Forelimb muscle (tissue), 1 donor: Measurements from ENCODE around the gene CCR4. TPM values are rescaled to one million over a fixed set of nuclear protein-coding genes. Genes with fewer than 3 reads are reported as not detected.
"Not testable (repeated sequence)": the region's sequence is repeated elsewhere in the genome, so short reads cannot be mapped to it uniquely, and the experiment has no call there.

Source experiments
- DNase-seq: peaks from one replicate; pipeline ENCODE4 v3.0.0-alpha.2; 2013; ENCODE audit warnings: low read depth
- polyA plus RNA-seq: library from polyadenylated mRNA; unstranded; fragments of 120-200 nt; gene quantifications from one replicate; pipeline ENCODE4 v1.2.1, GENCODE V29; 2013; ENCODE audit not compliant: insufficient read length

The CCR4 gene
- polyA plus RNA-seq, 1 donor = 0.04 TPM

DNA sequence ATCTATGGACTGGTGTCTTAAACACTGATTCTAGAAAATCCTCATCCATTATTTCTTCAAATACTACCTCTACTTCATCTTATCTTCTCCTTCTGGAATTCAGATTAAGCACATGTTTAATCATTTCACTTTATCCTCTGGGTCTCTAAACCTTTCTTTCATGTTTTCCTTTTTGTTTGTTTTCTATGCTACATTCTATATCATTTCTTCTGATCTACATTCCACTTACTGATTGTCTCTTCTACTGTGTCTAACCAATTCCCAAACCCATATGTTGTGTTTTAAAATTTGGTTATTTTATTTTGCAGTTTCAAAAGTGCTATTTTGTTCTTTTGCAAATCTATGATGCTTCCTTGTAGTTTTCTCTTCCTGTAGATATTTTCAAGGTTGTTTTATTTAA is 31.7 kb downstream of the CCR4 start:
- DNase-seq = no peak

DNA sequence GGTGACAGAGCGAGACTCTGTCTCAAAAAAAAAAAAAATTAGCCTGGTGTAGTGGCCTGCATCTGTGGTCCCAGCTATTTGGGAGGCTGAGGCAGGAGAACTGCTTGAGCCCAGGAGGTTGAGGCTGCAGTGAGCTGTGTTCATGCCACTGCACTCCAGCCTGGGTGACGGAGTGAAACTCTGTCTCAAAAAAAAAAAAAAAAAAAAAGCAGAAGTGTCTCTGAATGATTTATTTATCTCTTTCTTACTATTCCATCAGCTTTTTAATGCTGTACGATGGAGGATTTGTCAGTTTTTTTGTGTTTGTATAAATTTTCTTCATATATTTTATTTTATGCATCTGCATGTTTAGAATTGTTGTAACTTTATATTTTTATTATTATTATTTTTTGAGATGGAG is 33.5 kb downstream of the CCR4 start:
- DNase-seq = not testable (repeated sequence)

DNA sequence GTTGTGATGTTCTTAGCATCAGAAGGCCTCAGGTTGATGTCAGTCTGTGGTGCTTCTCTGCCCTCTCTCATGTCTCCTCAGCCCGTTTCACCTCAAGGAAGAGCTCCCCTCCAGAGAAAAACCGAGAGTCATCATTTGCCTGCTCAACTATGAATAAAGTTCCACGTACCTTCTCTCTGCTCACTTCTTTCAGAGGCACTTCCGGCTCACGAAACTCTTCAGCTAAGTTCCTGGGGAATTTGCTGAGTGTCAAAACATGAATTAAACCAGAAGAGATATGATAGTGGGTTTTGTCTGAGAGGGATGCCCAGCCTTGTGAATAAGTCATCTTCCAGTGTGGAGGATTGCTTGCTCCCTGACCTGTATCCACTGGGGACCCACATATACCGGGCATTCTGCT is 37.7 kb downstream of the CCR4 start:
- no peak for DNase-seq

DNA sequence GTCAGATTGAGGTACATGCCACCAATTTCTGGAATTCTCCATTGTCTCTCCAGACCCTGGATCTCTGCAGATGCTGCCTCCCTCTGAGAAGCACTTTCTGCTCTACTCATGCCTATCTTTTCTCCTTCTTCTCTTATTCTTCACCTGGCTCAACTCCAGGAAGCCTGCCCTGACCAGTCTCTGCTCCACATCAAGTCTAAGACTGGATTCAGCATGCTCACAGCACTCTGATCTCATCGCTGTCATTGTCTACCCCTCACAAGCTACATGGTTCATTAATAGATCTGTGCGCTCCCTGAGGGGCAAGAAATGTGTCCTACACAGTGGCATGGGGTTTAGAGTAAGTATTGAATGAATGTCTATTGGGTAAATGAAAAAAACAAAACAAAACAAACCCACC is 38.7 kb downstream of the CCR4 start:
- DNase-seq = no peak

GRCh38 chr3:32991781-32992180 is 40.3 kb downstream of the CCR4 start:
- no peak for DNase-seq

DNA sequence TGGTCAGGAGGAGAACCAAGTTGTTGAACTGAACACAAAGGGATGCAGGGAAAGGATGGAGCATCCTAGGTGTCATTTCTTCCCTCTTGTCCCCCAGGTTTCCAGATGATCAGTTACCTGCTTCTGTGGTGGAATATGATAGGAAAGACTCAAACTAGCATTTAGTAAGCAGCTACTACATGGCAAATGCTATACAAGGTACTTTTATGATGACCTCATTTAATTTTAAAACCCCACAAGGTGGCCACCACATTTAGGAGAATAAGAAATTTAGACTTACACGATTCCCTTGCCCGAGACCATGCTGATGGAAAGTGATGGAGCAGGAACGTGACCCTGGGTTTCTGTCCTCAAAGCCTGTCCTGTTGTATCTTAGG is 40.9 kb downstream of the CCR4 start:
- DNase-seq = no peak

GRCh38 chr3:32994045-32994444 is 42.6 kb downstream of the CCR4 start:
- DNase-seq = no peak

GRCh38 chr3:32995098-32995497 is 43.7 kb downstream of the CCR4 start:
- DNase-seq = no peak

DNA sequence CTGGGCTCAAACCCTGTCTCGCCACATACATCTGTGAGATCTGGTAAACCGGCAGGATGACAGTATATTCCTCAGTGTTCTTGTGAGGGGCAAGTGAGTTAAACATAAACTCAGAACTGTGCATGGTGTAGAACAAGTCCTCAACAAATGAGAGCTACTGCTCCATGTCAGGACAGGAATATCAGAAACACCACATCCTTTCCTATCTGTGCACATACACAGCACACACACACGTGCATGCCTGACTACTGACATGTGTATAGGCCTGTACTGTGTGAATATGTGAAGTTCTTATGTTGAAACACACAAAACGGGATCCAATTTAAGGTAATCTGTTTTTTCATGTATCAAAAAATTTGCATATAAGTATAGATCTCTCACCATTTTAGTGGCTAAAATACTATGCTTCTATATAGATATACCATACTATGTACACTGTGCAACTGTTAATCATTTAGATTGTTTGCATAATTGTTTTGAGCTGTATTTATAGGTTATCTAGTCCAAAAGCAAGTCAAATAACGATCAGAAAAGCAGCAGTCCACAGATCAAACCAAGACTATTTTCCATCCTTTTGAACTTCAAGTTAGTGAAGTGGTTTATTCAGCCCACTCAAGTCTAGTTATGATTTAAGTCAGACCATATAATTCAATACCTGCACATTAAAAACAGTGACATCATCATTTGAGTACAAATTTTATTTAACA is 44.8 kb downstream of the CCR4 start:
- no peak for DNase-seq

DNA sequence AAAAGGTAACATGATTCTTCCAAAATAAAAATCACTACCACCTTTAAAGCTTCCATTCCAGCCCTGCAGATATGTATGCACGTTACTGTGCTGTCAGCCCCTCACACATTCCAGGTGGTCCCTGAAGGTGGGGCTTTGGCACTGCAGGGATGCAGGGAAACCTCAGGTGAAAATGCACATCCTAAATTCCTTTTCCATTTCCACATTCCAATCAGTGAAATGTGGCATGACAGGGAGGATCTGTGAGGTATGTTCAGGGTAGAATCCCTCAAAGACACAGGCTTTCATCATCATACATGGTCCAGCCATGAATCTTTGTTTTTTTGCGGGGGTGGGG is 45.3 kb downstream of the CCR4 start:
- no peak for DNase-seq

GRCh38 chr3:32998631-32999451 is 47.4 kb downstream of the CCR4 start:
- DNase-seq = no peak

DNA sequence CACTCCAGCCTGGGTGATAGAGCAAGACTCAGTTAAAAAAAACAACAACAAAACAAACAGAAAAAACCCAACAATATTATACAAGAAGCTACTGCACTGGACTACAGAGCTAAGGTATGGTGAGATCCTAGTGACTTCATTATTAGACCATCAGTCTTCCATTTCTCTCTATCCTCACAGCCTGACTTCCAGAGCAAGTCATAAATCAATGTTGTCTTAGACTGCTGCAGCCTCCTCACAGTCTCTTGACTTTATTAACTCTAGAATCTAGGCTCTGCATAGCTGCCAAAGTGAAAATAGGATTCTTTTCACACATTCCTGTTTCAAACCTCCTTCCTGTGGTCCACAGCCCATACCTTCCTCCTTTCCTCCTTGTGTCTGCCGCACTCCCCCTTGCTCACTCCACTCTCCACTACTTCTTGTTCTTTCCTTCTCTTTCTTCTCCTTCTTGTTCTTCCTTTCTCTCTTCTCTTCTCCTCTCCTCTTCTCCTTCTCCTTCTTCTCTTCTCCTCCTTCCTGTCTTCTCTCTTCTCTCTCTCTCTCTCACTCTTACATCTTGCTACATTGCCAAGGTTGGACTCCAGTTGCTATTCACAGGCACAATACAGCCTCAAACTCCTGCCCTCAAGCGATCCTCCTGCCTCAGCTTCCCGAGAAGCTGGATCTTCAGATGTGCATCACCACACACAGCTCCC is 49.4 kb downstream of the CCR4 start:
- no peak for DNase-seq

GRCh38 chr3:33001889-33002288 is 50.4 kb downstream of the CCR4 start:
- peak; percentile 28 for DNase-seq

GRCh38 chr3:33003308-33003707 is 51.9 kb downstream of the CCR4 start:
- DNase-seq = no peak

DNA sequence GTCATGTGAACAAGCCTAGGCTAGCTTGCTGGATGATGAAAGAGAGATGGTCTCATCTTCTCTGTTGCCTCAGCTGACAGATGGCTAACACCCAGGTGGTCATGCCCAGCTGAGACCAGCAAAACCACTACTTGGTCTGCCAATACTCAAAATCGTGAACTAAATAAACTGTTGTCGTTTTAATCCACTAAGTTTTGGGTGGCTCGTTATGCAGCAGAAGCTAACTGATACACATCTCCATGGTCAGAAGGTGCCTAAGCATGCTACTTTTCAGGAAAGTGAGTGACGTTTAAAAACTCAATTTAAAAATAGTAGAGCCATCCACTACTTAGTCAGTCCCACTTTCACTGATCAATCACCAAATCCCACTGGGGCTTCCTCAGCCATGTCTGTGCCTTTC is 52.8 kb downstream of the CCR4 start:
- DNase-seq = no peak

- DNase-seq = no peak
Observed at GRCh38 chr3:33004961-33005360, 53.5 kb downstream of the CCR4 start.

Other genes starting within 250 kb of the CCR4 start
- gene TRIM71, start 133.6 kb upstream of the CCR4 start, polyA plus RNA-seq = 0.15 TPM
- gene GLB1, start 145.5 kb downstream of the CCR4 start, polyA plus RNA-seq = 30.4 TPM
- 0.59 TPM for gene TMPPE, start 145.5 kb downstream of the CCR4 start, polyA plus RNA-seq
- gene CRTAP, start 162.4 kb downstream of the CCR4 start, polyA plus RNA-seq = 164 TPM